Measurements from ENCODE around the gene ERG. TPM values are rescaled to one million over a fixed set of nuclear protein-coding genes. Genes with fewer than 3 reads are reported as not detected.

The ERG gene
- total RNA-seq, 1 experiment from 2014 or later, result not detected

DNA sequence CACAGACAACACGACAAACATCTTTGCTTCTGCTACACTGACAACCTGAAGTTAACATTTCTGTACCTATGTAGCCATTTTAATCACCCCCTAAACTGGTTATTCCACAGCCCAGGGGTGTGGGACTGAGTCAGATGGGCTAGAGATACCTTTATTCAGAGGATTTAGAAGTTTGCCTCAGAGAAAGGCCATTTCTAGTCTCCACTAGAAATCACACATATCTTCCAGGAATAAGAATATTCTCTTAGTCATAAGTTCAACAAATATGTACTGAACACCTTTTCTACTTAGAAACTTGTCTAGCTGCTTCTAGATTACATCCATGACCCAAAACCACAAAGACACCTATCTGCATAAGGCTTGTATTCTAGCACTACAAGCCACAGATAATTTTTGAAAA, 38.8 kb downstream of the ERG start:
- BruUV-seq (replicated peaks), result no TSS peak
- Histone ChIP-seq H3K27me3 (replicated peaks; ENCODE audit: control insufficient read depth, insufficient read depth, low read length) (no peaks in the 10 kb centered on the region), H3K9me3 (no peaks in the 10 kb centered on the region), H3K36me3 (ENCODE audit: control insufficient read depth, insufficient read depth, low read length) (no peaks in the 10 kb centered on the region), H3K4me1 (no peaks in the 10 kb centered on the region), H3K4me3 (ENCODE audit: low read depth, low read length) (no peak overlapping the region)
- TF ChIP-seq, protein P1, sequence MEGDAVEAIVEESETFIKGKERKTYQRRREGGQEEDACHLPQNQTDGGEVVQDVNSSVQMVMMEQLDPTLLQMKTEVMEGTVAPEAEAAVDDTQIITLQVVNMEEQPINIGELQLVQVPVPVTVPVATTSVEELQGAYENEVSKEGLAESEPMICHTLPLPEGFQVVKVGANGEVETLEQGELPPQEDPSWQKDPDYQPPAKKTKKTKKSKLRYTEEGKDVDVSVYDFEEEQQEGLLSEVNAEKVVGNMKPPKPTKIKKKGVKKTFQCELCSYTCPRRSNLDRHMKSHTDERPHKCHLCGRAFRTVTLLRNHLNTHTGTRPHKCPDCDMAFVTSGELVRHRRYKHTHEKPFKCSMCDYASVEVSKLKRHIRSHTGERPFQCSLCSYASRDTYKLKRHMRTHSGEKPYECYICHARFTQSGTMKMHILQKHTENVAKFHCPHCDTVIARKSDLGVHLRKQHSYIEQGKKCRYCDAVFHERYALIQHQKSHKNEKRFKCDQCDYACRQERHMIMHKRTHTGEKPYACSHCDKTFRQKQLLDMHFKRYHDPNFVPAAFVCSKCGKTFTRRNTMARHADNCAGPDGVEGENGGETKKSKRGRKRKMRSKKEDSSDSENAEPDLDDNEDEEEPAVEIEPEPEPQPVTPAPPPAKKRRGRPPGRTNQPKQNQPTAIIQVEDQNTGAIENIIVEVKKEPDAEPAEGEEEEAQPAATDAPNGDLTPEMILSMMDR (IDR thresholded peaks at IDR 0.05; ENCODE audit: insufficient read depth in 1 of 2, low read depth in 1 of 2, low read length in 1 of 2, severe bottlenecking in 1 of 2, unreplicated experiment in 1 of 2), result no peak
- H3K36me3 Mint-ChIP-seq (ENCODE audit: insufficient read depth, unreplicated experiment), result no peaks in the 10 kb centered on the region
- H3K27me3 Mint-ChIP-seq (ENCODE audit: insufficient read depth, unreplicated experiment), result peaks cover 9% of the 10 kb centered on the region
- H3K4me3 Mint-ChIP-seq (ENCODE audit: unreplicated experiment), result no peak overlapping the region
- no peak overlapping the region for H3K27ac Mint-ChIP-seq (ENCODE audit: unreplicated experiment)
- H3K9me3 Mint-ChIP-seq (ENCODE audit: unreplicated experiment), result no peaks in the 10 kb centered on the region
- DNase-seq, result no peak
- H3K4me1 Mint-ChIP-seq (ENCODE audit: low read depth, unreplicated experiment), result no peaks in the 10 kb centered on the region
- intact Hi-C loops (cut with micrococcal nuclease; ENCODE audit: unreplicated experiment), result no loop called here
- CTCF ChIA-PET, result no interaction called here
- POLR2A ChIA-PET, result no interaction called here

DNA sequence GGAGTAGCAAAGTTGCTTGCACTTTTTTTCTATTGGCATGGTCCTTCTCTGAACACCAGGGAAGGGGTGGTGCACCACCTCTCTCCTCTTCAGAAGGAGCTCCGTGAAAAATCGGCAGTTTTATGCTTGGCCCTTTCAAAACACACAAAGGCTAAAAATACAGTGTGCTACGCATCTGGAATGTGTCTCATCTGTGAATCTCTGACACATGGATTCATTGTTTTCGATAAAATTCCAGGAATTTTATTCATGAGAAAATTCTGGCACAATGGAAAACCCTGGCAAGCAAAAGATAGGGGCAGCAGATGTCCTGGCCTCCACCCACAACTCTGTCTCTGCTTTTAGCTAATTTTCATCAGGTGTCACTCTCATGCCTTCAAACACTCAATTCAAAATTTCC, 42.9 kb downstream of the ERG start:
- H3K9me3 Mint-ChIP-seq (ENCODE audit: unreplicated experiment), result no peaks in the 10 kb centered on the region
- H3K36me3 ChIP-seq (ENCODE audit: control insufficient read depth, insufficient read depth, low read length), result no peaks in the 10 kb centered on the region
- no peaks in the 10 kb centered on the region for H3K4me1 Mint-ChIP-seq (ENCODE audit: low read depth, unreplicated experiment)
- H3K27ac Mint-ChIP-seq (ENCODE audit: unreplicated experiment), result no peak overlapping the region
- H3K27me3 Mint-ChIP-seq (ENCODE audit: insufficient read depth, unreplicated experiment), result peaks cover 9% of the 10 kb centered on the region
- CTCF ChIA-PET, result no interaction called here
- no peaks in the 10 kb centered on the region for H3K27me3 ChIP-seq (replicated peaks; ENCODE audit: control insufficient read depth, insufficient read depth, low read length)
- H3K4me1 ChIP-seq, result no peaks in the 10 kb centered on the region
- no peak overlapping the region for H3K4me3 ChIP-seq (ENCODE audit: low read depth, low read length)
- TF ChIP-seq, protein P1 (IDR thresholded peaks at IDR 0.05; ENCODE audit: insufficient read depth in 1 of 2, low read depth in 1 of 2, low read length in 1 of 2, severe bottlenecking in 1 of 2, unreplicated experiment in 1 of 2), result no peak
- POLR2A ChIA-PET, result no interaction called here
- H3K9me3 ChIP-seq, result no peaks in the 10 kb centered on the region
- H3K36me3 Mint-ChIP-seq (ENCODE audit: insufficient read depth, unreplicated experiment), result no peaks in the 10 kb centered on the region
- no TSS peak for BruUV-seq (replicated peaks)
- intact Hi-C loops (cut with micrococcal nuclease; ENCODE audit: unreplicated experiment), result no loop called here
- H3K4me3 Mint-ChIP-seq (ENCODE audit: unreplicated experiment), result no peak overlapping the region
- no peak for DNase-seq

DNA sequence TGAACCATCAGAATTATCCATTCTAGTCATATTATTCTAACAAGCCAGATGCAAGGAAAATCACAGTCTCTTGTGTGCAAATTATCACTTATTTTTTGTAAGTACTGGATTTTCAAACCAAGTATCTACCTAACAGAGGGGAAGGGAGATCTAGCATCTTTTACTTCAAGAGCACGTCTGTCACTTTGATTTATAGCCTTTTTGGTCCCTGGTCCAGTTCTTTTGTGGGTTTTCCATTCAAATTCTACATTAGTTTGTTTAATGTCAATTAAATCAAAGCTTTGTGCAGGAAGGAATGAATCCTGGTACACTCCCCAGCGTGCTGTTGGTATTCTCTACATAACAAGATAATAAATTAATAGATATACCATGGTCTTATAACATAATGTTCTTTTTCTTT, 43.6 kb downstream of the ERG start:
- intact Hi-C loops (cut with micrococcal nuclease; ENCODE audit: unreplicated experiment), result no loop called here
- H3K36me3 Mint-ChIP-seq (ENCODE audit: insufficient read depth, unreplicated experiment), result no peaks in the 10 kb centered on the region
- Histone ChIP-seq H3K4me3 (ENCODE audit: low read depth, low read length) (no peak overlapping the region), H3K4me1 (no peaks in the 10 kb centered on the region), H3K9me3 (no peaks in the 10 kb centered on the region), H3K27me3 (replicated peaks; ENCODE audit: control insufficient read depth, insufficient read depth, low read length) (no peaks in the 10 kb centered on the region), H3K36me3 (ENCODE audit: control insufficient read depth, insufficient read depth, low read length) (no peaks in the 10 kb centered on the region)
- H3K27ac Mint-ChIP-seq (ENCODE audit: unreplicated experiment), result no peak overlapping the region
- no peak overlapping the region for H3K4me3 Mint-ChIP-seq (ENCODE audit: unreplicated experiment)
- TF ChIP-seq, protein P1 (IDR thresholded peaks at IDR 0.05; ENCODE audit: insufficient read depth in 1 of 2, low read depth in 1 of 2, low read length in 1 of 2, severe bottlenecking in 1 of 2, unreplicated experiment in 1 of 2), result no peak
- H3K27me3 Mint-ChIP-seq (ENCODE audit: insufficient read depth, unreplicated experiment), result peaks cover 9% of the 10 kb centered on the region
- ChIA-PET POLR2A (no interaction called here), CTCF (no interaction called here)
- no peaks in the 10 kb centered on the region for H3K4me1 Mint-ChIP-seq (ENCODE audit: low read depth, unreplicated experiment)
- no peaks in the 10 kb centered on the region for H3K9me3 Mint-ChIP-seq (ENCODE audit: unreplicated experiment)
- no peak for DNase-seq
- no TSS peak for BruUV-seq (replicated peaks)
